Lower lobe of right lung (tissue), 2 donors: ENCODE data around the gene DNAAF5. TPM values are rescaled to one million over a fixed set of nuclear protein-coding genes. Genes with fewer than 3 reads are reported as not detected.

Experiments used
- ATAC-seq, 2 donors: fragments of 200-7000 bp; cut with Tn5 transposase; one replicate each; pipeline ENCODE4 v1.9.1; 2020 to 2022; ENCODE audit warnings: mild to moderate bottlenecking in 2 of 2, moderate library complexity in 2 of 2
- DNase-seq: peaks from one replicate; pipeline ENCODE4 v3.0.0-alpha.2; 2020
- H3K27ac ChIP-seq: fragments of 200-600 bp; one replicate; pipeline ENCODE4 v1.8.0; 2022
- H3K27me3 ChIP-seq: fragments of 200-600 bp; one replicate; pipeline ENCODE4 v1.8.0; 2022; ENCODE audit warnings: low read depth
- H3K36me3 ChIP-seq: fragments of 200-600 bp; one replicate; pipeline ENCODE4 v1.8.0; 2022; ENCODE audit warnings: mild to moderate bottlenecking
- H3K4me1 ChIP-seq: fragments of 200-600 bp; one replicate; pipeline ENCODE4 v1.8.0; 2022
- H3K4me3 ChIP-seq: fragments of 200-600 bp; one replicate; pipeline ENCODE4 v1.8.0; 2022; ENCODE audit warnings: mild to moderate bottlenecking
- H3K9me3 ChIP-seq: fragments of 200-600 bp; one replicate; pipeline ENCODE4 v1.8.0; 2022
- intact Hi-C: fragments of 100-400 bp; cut with DNase I; formaldehyde crosslinking; loops from one replicate; pipeline ENCODE4 v1.11.0; 2022
- total RNA-seq: library from RNA; stranded (reverse); fragmentation: NEBNext Ultra II Directional; extraction: Animal tissue kit (Norgen Biotek cat#: 25700); gene quantifications from one replicate; pipeline ENCODE4 v1.2.1, GENCODE V29; 2021
- TF ChIP-seq, protein P1 (sequence below): fragments of 200-600 bp; IDR thresholded peaks from one replicate; pipeline ENCODE4 v1.8.0; 2022; ENCODE audit warnings: antibody characterized with exemption, mild to moderate bottlenecking
- donor health status: DM: no; HTN: yes; CAD: no; lungs with severe emphysema.

Gene DNAAF5
- total RNA-seq, 1 donor from 2014 or later = 22.4 TPM

DNA sequence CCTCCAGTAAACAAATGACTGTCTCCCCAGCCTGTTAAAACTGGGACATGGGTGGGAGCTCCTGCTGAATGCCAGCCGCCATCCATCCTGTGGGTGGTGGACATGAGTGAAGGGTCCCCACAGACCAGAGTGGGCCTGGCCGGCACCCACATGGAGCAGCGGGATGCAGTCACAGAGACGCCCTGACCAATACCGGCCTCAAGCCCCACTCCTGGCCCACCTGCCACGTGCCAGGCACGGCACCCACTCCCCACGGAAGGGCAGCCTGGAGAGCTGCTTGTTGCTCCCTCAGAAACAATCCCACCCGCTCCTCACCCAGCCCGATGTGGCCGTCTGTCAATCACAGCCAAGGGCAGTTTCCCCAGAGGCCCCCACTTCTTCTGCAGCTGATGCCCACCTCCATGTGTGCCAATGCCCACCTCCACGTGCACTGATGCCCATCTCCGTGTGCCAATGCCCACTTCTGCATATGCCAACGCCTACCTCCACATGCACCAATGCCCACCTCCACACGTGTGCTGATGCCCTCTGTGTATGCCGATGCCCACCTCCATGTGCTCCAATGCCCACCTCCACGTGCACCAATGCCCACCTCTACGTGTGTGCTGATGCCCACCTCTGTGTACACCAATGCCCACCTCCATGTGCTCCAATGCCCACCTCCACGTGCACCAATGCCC is 42.8 kb upstream of the DNAAF5 start:
- intact Hi-C loops = no loop called here
- Histone ChIP-seq H3K27ac (no peak overlapping the region), H3K36me3 (peaks cover 5% of the 10 kb centered on the region), H3K9me3 (peaks cover 25% of the 10 kb centered on the region), H3K27me3 (no peaks in the 10 kb centered on the region), H3K4me3 (no peak overlapping the region), H3K4me1 (no peaks in the 10 kb centered on the region)
- TF ChIP-seq, protein P1, sequence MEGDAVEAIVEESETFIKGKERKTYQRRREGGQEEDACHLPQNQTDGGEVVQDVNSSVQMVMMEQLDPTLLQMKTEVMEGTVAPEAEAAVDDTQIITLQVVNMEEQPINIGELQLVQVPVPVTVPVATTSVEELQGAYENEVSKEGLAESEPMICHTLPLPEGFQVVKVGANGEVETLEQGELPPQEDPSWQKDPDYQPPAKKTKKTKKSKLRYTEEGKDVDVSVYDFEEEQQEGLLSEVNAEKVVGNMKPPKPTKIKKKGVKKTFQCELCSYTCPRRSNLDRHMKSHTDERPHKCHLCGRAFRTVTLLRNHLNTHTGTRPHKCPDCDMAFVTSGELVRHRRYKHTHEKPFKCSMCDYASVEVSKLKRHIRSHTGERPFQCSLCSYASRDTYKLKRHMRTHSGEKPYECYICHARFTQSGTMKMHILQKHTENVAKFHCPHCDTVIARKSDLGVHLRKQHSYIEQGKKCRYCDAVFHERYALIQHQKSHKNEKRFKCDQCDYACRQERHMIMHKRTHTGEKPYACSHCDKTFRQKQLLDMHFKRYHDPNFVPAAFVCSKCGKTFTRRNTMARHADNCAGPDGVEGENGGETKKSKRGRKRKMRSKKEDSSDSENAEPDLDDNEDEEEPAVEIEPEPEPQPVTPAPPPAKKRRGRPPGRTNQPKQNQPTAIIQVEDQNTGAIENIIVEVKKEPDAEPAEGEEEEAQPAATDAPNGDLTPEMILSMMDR = no peak
- ATAC-seq = no peak
- no peak for DNase-seq

GRCh38 chr7:684416-684815 is 42.1 kb upstream of the DNAAF5 start:
- DNase-seq (no peak), ATAC-seq (no peak)
- intact Hi-C loops = no loop called here
- Histone ChIP-seq H3K9me3 (peaks cover 33% of the 10 kb centered on the region), H3K27ac (no peak overlapping the region), H3K27me3 (no peaks in the 10 kb centered on the region), H3K36me3 (peaks cover under 1% of the 10 kb centered on the region), H3K4me1 (no peaks in the 10 kb centered on the region), H3K4me3 (no peak overlapping the region)
- TF ChIP-seq, protein P1 = no peak

DNA sequence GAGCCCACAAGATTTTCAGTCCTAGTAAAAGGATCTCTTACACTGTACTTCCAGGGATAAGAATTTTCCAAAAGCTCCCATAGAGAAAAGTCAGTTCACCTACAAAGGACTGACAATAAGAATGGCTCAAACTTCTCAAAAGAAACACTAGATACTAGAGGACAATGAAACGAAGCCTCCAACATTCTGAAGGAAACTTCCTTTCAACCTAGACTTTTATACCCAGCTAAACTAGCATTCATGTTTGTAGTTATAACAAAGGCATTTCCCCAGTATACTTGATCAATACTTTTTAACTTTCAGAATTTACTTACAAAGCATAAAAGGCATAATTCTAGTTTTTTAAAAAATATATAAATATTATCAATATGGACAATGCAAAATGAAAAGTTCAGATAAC is 41.0 kb upstream of the DNAAF5 start:
- H3K4me1 ChIP-seq = no peaks in the 10 kb centered on the region
- no peak overlapping the region for H3K27ac ChIP-seq
- no peaks in the 10 kb centered on the region for H3K27me3 ChIP-seq
- intact Hi-C loops = no loop called here
- H3K36me3 ChIP-seq = no peaks in the 10 kb centered on the region
- TF ChIP-seq, protein P1 = no peak
- ATAC-seq = no peak
- H3K4me3 ChIP-seq = no peak overlapping the region
- peaks cover 33% of the 10 kb centered on the region for H3K9me3 ChIP-seq
- no peak for DNase-seq

GRCh38 chr7:690478-691360 is 35.8 kb upstream of the DNAAF5 start:
- no peak for DNase-seq
- no peaks in the 10 kb centered on the region for H3K27me3 ChIP-seq
- H3K27ac ChIP-seq = no peak overlapping the region
- H3K36me3 ChIP-seq = no peaks in the 10 kb centered on the region
- no peaks in the 10 kb centered on the region for H3K4me1 ChIP-seq
- TF ChIP-seq, protein P1 = no peak
- intact Hi-C loops = no loop called here
- no peak for ATAC-seq
- H3K4me3 ChIP-seq = no peak overlapping the region
- H3K9me3 ChIP-seq = peaks cover 28% of the 10 kb centered on the region

DNA sequence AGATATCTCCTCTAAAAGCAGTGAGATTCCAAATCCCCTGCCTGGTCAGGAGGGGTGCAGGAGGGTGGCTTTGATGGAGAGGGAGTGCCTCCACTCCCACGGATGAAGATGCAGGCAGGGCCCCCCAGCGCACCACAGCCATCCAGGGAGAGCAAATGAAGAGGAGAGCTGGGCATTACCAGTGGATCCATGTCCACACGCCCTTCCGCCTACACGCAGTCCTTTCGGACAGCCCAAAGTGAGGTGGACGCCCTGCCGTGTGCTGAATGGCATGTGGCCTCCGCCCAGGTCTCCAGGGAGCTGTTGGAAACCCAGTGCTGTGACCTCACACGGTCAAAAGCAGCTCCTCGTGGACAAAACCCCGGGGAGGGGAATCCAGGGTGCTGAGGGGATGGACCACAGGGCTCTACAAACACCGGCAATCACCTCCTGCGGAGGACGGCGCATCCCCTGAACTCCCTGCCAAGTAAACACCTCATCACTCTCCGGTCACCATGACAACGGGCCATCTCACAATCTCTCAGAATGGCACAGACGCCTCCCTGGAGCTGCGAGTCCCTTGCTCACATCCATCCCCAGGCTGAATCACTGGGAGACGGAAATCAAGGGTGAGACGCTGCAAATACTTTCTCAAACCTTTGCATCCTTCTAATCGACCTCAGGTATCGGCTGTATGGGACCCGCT is 35.0 kb upstream of the DNAAF5 start:
- peaks cover 20% of the 10 kb centered on the region for H3K9me3 ChIP-seq
- no peaks in the 10 kb centered on the region for H3K4me1 ChIP-seq
- no peak for ATAC-seq
- H3K27ac ChIP-seq = no peak overlapping the region
- no peaks in the 10 kb centered on the region for H3K36me3 ChIP-seq
- intact Hi-C loops = no loop called here
- DNase-seq = no peak
- H3K27me3 ChIP-seq = no peaks in the 10 kb centered on the region
- TF ChIP-seq, protein P1 = no peak
- no peak overlapping the region for H3K4me3 ChIP-seq
